NK-92 (cell line): Measurements from ENCODE around the gene ATP8B2.

Experiments
- DNase-seq: peaks from one replicate; lab custom pipeline; 2025; ENCODE audit not compliant: unreplicated experiment; lab: John Stamatoyannopoulos, UW

The ATP8B2 gene

DNA sequence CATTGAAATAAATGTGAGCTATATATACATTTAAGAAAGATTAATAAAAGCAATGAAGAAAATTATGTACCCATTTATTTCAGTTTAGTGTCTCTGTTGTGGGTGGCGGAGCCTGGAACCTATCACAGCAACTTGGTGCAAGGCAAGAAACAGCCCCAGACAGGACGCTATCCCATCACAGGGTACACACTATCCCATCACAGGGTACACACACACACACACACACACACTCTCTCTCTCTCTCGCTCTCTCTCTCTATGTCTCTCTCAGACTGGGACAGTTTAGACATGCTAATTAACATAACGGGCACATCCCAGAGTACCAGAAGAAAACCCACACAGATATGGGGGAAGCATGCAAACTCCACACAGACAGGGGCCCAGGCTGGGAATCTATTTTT is 73.4 kb downstream of the ATP8B2 start:
- no peak for DNase-seq

DNA sequence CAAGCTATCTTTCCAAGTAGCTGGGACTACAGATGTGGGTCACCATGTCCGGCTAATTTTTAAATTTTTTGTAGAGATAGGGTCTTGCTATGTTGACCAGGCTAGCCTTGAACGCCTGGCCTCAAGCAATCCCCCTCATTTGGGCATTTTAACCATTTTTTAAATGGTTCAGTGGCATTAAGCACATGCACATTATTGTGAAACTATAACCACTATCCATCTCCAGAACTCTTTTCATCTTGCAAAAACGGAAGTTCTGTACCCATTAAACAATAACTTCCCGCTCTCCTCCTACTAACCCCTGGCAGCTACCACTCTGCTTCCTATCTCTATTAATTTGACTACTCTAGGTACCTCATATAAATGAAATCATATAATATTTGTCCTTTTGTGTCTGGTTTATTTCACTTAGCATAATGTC is 75.1 kb downstream of the ATP8B2 start:
- no peak for DNase-seq
